HL-60 (cell line): ENCODE results near the gene SPPL2A.

ENCODE experiments used
- DNase-seq, 2 experiments: peaks; one replicate each; pipeline ENCODE4 v3.0.0-alpha.2; 2010 to 2020; ENCODE audit warnings: low read depth in 1 of 2, low spot score in 1 of 2
- H3K27ac ChIP-seq: fragments of 250-450 bp; sonication (Bioruptor Pico); replicated peaks from 2 replicates; pipeline ENCODE4 v1.5.1; 2020; ENCODE audit warnings: mild to moderate bottlenecking, moderate library complexity
- H3K27me3 ChIP-seq: fragments of 250-450 bp; sonication (Bioruptor Pico); 2 replicates; pipeline ENCODE4 v1.5.1; 2021; ENCODE audit warnings: mild to moderate bottlenecking, moderate library complexity; ENCODE audit not compliant: insufficient read depth, poor library complexity, severe bottlenecking
- H3K4me3 ChIP-seq: replicated peaks from 2 replicates; pipeline ENCODE4 v1.5.1; 2011; ENCODE audit warnings: mild to moderate bottlenecking, control low read depth, low read length; ENCODE audit not compliant: insufficient read depth
- GABPA ChIP-seq: IDR thresholded peaks from 2 replicates; pipeline ENCODE4 v1.6.1; 2012; ENCODE audit warnings: low read depth
- POLR2AphosphoS5 ChIP-seq: IDR thresholded peaks from 2 replicates; pipeline ENCODE4 v1.6.1; 2012; ENCODE audit warnings: low read depth
- SPI1 ChIP-seq: IDR thresholded peaks from 2 replicates; pipeline ENCODE4 v1.6.1; 2012; ENCODE audit warnings: low read depth, mild to moderate bottlenecking, borderline replicate concordance
- TF ChIP-seq, protein P1 (sequence below): IDR thresholded peaks from one replicate; pipeline ENCODE4 v1.5.1; 2011; ENCODE audit warnings: low read length, control low read depth, inconsistent platforms; ENCODE audit not compliant: insufficient read depth
- TF ChIP-seq, protein P2 (sequence below): IDR thresholded peaks from 2 replicates; pipeline ENCODE4 v1.6.1; 2012; ENCODE audit warnings: low read depth; ENCODE audit not compliant: insufficient replicate concordance

Gene SPPL2A

DNA sequence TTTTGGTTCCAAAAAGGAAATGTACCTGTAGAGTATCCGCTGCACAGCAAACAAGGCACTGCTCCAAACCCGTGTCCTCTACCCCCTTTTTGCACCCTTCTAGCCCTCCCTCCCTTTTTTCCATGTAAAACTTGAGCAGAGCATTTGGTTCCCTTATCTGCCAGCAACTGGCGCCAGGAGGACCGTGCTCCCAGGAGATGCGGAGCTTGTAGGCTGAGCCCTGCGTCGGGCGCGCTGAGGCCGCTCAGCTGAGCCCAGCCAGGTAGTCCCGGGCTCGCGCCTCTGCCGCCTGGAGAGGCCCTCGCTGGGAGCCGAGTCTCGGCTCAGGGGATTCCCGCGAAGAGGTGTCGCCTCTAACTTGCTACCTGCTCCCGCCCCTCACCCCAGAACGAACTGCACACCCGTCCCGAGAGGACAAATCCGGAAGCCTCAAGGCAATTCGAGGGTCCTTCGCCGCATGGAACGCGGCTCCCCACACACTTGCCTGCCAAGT lies 79.5 kb downstream of the SPPL2A start:
- H3K27me3 ChIP-seq = no peaks in the 10 kb centered on the region
- peak; percentile 35 to 60 for DNase-seq
- TF ChIP-seq, protein P1, sequence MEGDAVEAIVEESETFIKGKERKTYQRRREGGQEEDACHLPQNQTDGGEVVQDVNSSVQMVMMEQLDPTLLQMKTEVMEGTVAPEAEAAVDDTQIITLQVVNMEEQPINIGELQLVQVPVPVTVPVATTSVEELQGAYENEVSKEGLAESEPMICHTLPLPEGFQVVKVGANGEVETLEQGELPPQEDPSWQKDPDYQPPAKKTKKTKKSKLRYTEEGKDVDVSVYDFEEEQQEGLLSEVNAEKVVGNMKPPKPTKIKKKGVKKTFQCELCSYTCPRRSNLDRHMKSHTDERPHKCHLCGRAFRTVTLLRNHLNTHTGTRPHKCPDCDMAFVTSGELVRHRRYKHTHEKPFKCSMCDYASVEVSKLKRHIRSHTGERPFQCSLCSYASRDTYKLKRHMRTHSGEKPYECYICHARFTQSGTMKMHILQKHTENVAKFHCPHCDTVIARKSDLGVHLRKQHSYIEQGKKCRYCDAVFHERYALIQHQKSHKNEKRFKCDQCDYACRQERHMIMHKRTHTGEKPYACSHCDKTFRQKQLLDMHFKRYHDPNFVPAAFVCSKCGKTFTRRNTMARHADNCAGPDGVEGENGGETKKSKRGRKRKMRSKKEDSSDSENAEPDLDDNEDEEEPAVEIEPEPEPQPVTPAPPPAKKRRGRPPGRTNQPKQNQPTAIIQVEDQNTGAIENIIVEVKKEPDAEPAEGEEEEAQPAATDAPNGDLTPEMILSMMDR = no peak
- no peak for TF ChIP-seq POLR2AphosphoS5
- TF ChIP-seq, protein P2, sequence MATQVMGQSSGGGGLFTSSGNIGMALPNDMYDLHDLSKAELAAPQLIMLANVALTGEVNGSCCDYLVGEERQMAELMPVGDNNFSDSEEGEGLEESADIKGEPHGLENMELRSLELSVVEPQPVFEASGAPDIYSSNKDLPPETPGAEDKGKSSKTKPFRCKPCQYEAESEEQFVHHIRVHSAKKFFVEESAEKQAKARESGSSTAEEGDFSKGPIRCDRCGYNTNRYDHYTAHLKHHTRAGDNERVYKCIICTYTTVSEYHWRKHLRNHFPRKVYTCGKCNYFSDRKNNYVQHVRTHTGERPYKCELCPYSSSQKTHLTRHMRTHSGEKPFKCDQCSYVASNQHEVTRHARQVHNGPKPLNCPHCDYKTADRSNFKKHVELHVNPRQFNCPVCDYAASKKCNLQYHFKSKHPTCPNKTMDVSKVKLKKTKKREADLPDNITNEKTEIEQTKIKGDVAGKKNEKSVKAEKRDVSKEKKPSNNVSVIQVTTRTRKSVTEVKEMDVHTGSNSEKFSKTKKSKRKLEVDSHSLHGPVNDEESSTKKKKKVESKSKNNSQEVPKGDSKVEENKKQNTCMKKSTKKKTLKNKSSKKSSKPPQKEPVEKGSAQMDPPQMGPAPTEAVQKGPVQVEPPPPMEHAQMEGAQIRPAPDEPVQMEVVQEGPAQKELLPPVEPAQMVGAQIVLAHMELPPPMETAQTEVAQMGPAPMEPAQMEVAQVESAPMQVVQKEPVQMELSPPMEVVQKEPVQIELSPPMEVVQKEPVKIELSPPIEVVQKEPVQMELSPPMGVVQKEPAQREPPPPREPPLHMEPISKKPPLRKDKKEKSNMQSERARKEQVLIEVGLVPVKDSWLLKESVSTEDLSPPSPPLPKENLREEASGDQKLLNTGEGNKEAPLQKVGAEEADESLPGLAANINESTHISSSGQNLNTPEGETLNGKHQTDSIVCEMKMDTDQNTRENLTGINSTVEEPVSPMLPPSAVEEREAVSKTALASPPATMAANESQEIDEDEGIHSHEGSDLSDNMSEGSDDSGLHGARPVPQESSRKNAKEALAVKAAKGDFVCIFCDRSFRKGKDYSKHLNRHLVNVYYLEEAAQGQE = no peak
- TF ChIP-seq GABPA = no peak
- no peak for TF ChIP-seq SPI1
- peak overlapping the region; percentile 98 for H3K4me3 ChIP-seq
- peak overlapping the region; percentile 93 for H3K27ac ChIP-seq

DNA sequence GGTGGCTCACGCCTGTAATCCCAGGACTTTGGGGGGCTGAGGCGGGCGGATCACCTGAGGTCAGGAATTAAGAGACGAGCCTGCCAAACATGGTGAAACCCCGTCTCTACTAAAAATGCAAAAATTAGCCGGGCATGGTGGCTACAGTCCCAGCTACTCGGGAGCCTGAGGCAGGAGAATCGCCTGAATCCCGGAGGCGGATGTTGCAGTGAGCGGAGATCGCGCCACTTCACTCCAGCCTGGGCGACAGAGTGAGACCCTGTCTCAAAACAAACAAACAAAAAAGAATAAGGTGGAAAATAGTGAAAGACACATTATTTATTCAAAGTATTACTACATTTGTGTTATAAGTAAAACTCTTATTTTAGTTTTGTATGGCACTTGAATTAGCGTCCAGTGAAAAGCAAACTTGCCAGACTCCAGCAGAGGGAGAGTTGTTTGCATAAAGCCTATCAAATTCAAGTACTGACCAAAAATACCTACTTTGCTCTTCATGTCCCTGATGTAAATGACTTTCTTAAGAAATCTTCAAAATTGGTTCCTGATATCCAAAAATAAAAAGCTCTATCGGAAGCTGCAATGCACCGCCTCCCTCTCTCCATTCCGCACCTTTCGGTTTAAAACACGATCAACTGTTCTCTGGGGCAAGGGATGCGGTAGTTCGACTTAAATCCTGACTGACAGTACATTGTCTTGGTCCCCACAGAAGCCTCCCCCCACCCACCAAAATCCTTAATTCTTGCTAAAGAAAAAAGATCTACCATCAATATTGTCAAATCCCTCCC lies 80.1 kb downstream of the SPPL2A start:
- no peaks in the 10 kb centered on the region for H3K27me3 ChIP-seq
- peak overlapping the region; percentile 93 for H3K27ac ChIP-seq
- H3K4me3 ChIP-seq = peak overlapping the region; percentile 98
- TF ChIP-seq SPI1 (no peak), GABPA (no peak)
- DNase-seq = no peak

DNA sequence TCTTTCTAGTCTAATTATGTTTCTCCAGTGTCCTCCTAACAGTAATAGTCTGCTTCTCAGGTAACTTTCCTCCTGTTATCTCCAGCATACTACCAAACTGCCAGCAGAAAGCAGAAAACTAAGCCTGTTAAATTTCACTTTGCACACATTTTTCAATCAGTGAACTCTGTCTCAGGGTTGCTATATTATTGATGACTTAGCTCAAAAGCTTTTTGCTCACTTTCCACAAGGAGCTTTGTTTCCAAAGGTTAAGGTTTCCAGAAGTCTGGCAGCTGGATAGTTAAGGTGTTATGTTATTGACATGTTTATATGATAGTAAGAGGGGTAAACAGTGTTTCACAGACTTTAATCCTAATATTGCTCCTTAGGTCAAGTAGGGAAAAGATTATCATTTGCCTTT lies 84.0 kb downstream of the SPPL2A start:
- TF ChIP-seq, protein P1 = no peak

DNA sequence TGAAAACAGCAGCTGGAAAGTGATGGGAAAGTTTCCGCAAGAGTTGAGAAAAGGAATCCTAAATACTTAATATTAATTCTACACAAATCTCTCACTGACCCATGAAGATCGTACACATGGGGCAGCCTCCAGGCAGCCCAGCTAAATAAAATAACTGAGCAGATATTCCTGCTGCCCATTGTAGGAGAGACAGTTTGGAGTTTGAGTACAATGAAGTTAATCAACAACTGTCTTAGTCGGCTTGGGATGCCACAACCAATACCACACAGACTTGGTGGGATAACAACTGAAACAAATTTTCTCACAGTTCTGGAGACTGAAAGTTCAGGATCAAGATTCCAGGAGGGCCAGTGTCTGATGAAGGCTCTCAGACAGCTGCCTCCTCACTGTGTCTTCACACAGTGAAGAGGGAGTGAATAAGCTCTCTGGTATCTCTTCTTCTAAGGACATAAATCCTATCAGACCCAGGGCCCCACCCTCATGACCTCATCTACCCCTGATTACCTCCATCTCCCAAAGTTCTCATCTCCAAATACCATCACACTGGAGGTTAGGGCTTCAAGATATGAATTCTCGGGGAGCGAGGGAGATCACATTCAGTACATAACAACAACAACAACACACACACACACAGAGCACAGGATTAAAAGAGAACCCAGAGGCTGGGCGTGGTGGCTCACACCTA lies 88.6 kb downstream of the SPPL2A start:
- no peak overlapping the region for H3K27ac ChIP-seq
- TF ChIP-seq, protein P1 = no peak
- TF ChIP-seq SPI1 = no peak
- TF ChIP-seq POLR2AphosphoS5 = no peak
- TF ChIP-seq, protein P2 = no peak
- TF ChIP-seq GABPA = no peak
- H3K27me3 ChIP-seq = no peaks in the 10 kb centered on the region
- no peak for DNase-seq
- H3K4me3 ChIP-seq = no peak overlapping the region

More for the DNA sequence above, 84.0 kb downstream of the SPPL2A start:
- no peak for DNase-seq
- Histone ChIP-seq H3K27ac (no peak overlapping the region), H3K27me3 (no peaks in the 10 kb centered on the region), H3K4me3 (no peak overlapping the region)
